Muscle layer of colon (tissue), 2 donors: ENCODE results near the gene CEP85L.

Experiments used
- H3K27ac ChIP-seq: one replicate; pipeline ENCODE4 v1.7.0; 2013; ENCODE audit warnings: low read depth, mild to moderate bottlenecking, low read length, moderate library complexity
- H3K27me3 ChIP-seq, 2 donors: one replicate each; pipeline ENCODE4 v1.7.0; 2013; ENCODE audit warnings: low read length in 2 of 2, mild to moderate bottlenecking in 2 of 2; ENCODE audit not compliant: insufficient read depth in 2 of 2, control insufficient read depth in 1 of 2
- H3K36me3 ChIP-seq: one replicate; pipeline ENCODE4 v1.7.0; 2013; ENCODE audit warnings: mild to moderate bottlenecking, low read length; ENCODE audit not compliant: insufficient read depth
- H3K4me1 ChIP-seq: one replicate; pipeline ENCODE4 v1.7.0; 2013; ENCODE audit warnings: mild to moderate bottlenecking, low read length; ENCODE audit not compliant: insufficient read depth
- H3K4me3 ChIP-seq, 2 donors: one replicate each; pipeline ENCODE4 v1.7.0; 2013; ENCODE audit warnings: low read length in 2 of 2, low read depth in 1 of 2, mild to moderate bottlenecking in 1 of 2, moderate library complexity in 1 of 2
- H3K9ac ChIP-seq: one replicate; pipeline ENCODE4 v1.7.0; 2013; ENCODE audit warnings: low read length
- H3K9me3 ChIP-seq: one replicate; pipeline ENCODE4 v1.7.0; 2013; ENCODE audit warnings: mild to moderate bottlenecking, low read length
- donor health status: abdominal sarcoma.
- donor health status: Adenocarcinoma of cecum.

Gene CEP85L

DNA sequence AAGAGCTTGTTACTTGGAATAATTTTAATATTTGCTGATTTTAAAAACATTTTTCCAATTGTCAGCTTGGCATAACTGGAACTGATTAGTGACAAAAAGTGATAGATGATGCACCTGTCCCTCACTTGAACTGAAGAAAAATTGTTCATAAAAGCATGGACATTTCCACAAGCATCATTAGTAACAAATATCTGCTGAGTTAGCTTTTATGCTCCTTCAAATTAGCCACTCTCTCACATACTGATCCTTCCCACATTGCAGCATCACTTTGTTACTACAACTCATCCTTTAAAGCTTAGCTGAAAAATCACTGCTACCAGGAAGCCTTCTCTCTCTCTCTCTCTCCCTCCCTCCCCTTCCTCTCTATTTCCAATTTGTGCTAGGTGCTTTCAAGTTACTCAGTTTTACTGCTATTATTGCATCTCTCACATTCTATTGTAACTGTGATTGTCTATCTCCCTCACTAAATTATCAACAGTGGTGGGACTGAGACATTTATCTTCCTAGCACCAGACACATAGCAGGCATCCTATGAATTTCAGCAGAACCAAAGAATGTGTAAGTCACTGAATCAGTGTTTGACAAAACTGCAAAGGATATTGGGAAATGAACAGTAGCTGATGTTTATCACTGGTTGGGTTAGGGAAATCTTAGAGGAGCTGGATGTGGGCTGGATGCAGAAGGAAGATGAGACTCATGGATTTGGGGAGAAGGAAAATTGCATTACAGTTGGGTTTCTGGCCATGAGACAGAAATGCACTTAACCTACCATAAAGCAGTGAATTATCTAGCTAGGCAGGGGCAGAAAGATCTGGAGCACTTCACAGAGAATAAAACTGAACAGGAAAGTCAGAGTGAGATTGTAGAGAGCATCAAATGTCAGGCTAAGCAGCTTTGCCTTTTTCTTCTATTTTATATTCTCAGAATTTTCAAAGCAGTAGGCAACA lies 231.7 kb downstream of the CEP85L start:
- no peaks in the 10 kb centered on the region for H3K4me1 ChIP-seq

More for the DNA sequence above, 231.7 kb downstream of the CEP85L start:
- H3K27me3 ChIP-seq, result no peaks in the 10 kb centered on the region
- H3K27ac ChIP-seq, result no peak overlapping the region
- H3K9ac ChIP-seq, result no peak overlapping the region
- no peaks in the 10 kb centered on the region for H3K9me3 ChIP-seq
- no peaks in the 10 kb centered on the region for H3K36me3 ChIP-seq
- no peak overlapping the region for H3K4me3 ChIP-seq
